ENCODE data around the gene CD7.
"Not testable (repeated sequence)": the region's sequence is repeated elsewhere in the genome, so short reads cannot be mapped to it uniquely, and the experiment has no call there.

The CD7 gene

GRCh38 chr17:82317394-82318168 is at the start of gene CD7:
CD7 (minus strand) TSS chr17:82317608; CDS start chr17:82317495, 113 bp downstream.
- DNase-seq (ENCODE audit: low spot score), result no peak

GRCh38 chr17:82366749-82367148 is 49.3 kb upstream of the CD7 start:
- no peak for DNase-seq (ENCODE audit: low spot score)

GRCh38 chr17:82365606-82366295 is 48.3 kb upstream of the CD7 start:
- DNase-seq (ENCODE audit: low spot score), result no peak

- DNase-seq (ENCODE audit: low spot score), result no peak
Observed at GRCh38 chr17:82361885-82362633, 44.7 kb upstream of the CD7 start.

- DNase-seq (ENCODE audit: low spot score), result not testable (repeated sequence)
Observed at GRCh38 chr17:82359451-82360074, 42.2 kb upstream of the CD7 start.

GRCh38 chr17:82358465-82359350 is 41.3 kb upstream of the CD7 start, which contains the start of gene TEX19:
TEX19 (plus strand) TSS chr17:82359247; CDS start chr17:82362151, 2,904 bp downstream.
- peak; percentile 36 for DNase-seq (ENCODE audit: low spot score)

GRCh38 chr17:82357394-82357793 is 40.0 kb upstream of the CD7 start:
- no peak for DNase-seq (ENCODE audit: low spot score)

GRCh38 chr17:82356845-82357355 is 39.5 kb upstream of the CD7 start:
- no peak for DNase-seq (ENCODE audit: low spot score)

GRCh38 chr17:82355770-82356427 is 38.5 kb upstream of the CD7 start:
- no peak for DNase-seq (ENCODE audit: low spot score)

- no peak for DNase-seq (ENCODE audit: low spot score)
Observed at GRCh38 chr17:82354804-82355308, 37.4 kb upstream of the CD7 start.

GRCh38 chr17:82353484-82353883 is 36.1 kb upstream of the CD7 start:
- DNase-seq (ENCODE audit: low spot score), result no peak

- peak; percentile 81 for DNase-seq (ENCODE audit: low spot score)
Observed at GRCh38 chr17:82351713-82352488, 34.5 kb upstream of the CD7 start.

GRCh38 chr17:82351254-82351712 is 33.9 kb upstream of the CD7 start:
- DNase-seq (ENCODE audit: low spot score), result no peak

- DNase-seq (ENCODE audit: low spot score), result no peak
Observed at GRCh38 chr17:82350182-82351030, 33.0 kb upstream of the CD7 start.

- no peak for DNase-seq (ENCODE audit: low spot score)
Observed at GRCh38 chr17:82349287-82349701, 31.9 kb upstream of the CD7 start.

GRCh38 chr17:82348866-82349265 is 31.5 kb upstream of the CD7 start:
- no peak for DNase-seq (ENCODE audit: low spot score)

- no peak for DNase-seq (ENCODE audit: low spot score)
Observed at GRCh38 chr17:82348434-82348833, 31.0 kb upstream of the CD7 start.

- DNase-seq (ENCODE audit: low spot score), result not testable (repeated sequence)
Observed at GRCh38 chr17:82347994-82348393, 30.6 kb upstream of the CD7 start.

All from RKO (cell line).